Esophagus (tissue), 2 donors: ENCODE measurements around the gene RBM46. TPM values are rescaled to one million over a fixed set of nuclear protein-coding genes. Genes with fewer than 3 reads are reported as not detected.

Experiments used
- H3K27ac ChIP-seq, 2 donors: one replicate each; pipeline ENCODE4 v1.5.1; 2013; ENCODE audit warnings: low read depth in 2 of 2, mild to moderate bottlenecking in 2 of 2, inconsistent platforms in 1 of 2, low read length in 1 of 2, moderate library complexity in 1 of 2
- H3K27me3 ChIP-seq, 2 donors: one replicate each; pipeline ENCODE4 v1.6.1; 2013; ENCODE audit warnings: low read length in 2 of 2, control low read depth in 1 of 2, mild to moderate bottlenecking in 1 of 2; ENCODE audit not compliant: insufficient read depth in 2 of 2, control insufficient read depth in 1 of 2
- H3K36me3 ChIP-seq, 2 donors: one replicate each; pipeline ENCODE4 v1.6.1; 2013; ENCODE audit warnings: low read length in 1 of 2; ENCODE audit not compliant: control insufficient read depth in 2 of 2, insufficient read depth in 2 of 2
- H3K4me1 ChIP-seq, 2 donors: one replicate each; pipeline ENCODE4 v1.6.1; 2013; ENCODE audit warnings: low read length in 1 of 2; ENCODE audit not compliant: control insufficient read depth in 2 of 2, insufficient read depth in 2 of 2
- H3K4me3 ChIP-seq, 2 donors: one replicate each; pipeline ENCODE4 v1.5.1; 2013; ENCODE audit warnings: low read length in 2 of 2, mild to moderate bottlenecking in 2 of 2, low read depth in 1 of 2, moderate library complexity in 1 of 2
- H3K9me3 ChIP-seq, 2 donors: one replicate each; pipeline ENCODE4 v1.6.1; 2013; ENCODE audit warnings: mild to moderate bottlenecking in 2 of 2, low read depth in 1 of 2, low read length in 1 of 2, moderate library complexity in 1 of 2; ENCODE audit not compliant: control insufficient read depth in 2 of 2, insufficient read depth in 1 of 2
- WGBS, 2 donors: extraction: QIAGEN DNeasy Blood & Tissue Kit; methylation state at CpG; one replicate each; pipeline ENCODE4 v1.1.7; 2013; 5-methylcytosine and 5-hydroxymethylcytosine counted together
- polyA plus RNA-seq, 2 donors: library from polyadenylated mRNA; stranded (reverse); fragments of 200-250 nt; gene quantifications; one replicate each; pipeline ENCODE4 v1.2.3, GENCODE V29; 2013
- donor health status: healthy with polysubstance abuse.
- donor health status: Bipolar disorder and iron deficiency.

Gene RBM46, protein sequence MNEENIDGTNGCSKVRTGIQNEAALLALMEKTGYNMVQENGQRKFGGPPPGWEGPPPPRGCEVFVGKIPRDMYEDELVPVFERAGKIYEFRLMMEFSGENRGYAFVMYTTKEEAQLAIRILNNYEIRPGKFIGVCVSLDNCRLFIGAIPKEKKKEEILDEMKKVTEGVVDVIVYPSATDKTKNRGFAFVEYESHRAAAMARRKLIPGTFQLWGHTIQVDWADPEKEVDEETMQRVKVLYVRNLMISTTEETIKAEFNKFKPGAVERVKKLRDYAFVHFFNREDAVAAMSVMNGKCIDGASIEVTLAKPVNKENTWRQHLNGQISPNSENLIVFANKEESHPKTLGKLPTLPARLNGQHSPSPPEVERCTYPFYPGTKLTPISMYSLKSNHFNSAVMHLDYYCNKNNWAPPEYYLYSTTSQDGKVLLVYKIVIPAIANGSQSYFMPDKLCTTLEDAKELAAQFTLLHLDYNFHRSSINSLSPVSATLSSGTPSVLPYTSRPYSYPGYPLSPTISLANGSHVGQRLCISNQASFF
- not detected for polyA plus RNA-seq

DNA sequence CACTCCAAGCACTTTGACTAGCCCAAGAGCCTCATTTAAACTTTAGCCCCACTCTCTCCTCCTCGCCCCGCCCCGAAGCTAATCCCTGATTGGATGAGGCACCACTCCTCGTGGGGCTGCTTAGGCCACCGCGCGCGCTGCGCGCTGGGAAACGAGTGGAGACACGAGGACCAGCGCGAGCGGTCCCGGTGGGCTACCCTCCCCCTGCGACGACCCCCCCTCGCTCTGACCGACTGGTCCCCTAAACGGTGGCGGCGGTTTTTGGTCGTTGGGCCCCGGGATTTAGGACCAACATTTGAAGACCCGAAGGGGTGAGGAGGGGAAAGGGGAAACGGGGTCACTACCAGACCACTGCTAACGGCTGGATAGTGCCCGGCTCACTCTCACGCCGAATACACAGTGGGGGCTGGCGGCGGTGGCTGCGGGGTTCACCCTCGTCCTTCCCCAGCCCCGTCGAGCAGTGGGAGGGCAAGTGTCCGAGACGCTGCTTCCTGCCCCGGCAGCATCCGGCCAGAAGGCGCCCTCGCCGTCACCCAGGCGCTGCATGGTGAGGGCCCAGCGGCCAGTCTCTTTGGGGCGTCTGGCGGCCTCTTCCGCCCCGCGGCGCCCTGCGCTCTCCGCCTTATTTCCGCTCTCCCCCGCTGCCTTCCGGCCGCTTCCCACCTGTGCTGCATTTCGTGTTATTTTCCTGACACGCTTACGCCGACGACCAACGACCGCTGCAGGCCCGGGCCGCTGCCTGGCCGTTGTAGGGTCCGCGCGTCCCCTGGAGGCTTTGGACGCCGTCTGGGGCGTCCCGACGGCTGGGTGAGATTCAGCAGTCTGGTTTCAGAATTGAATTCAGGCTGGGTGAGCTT is at the start of gene RBM46:
Gene RBM46 (plus strand): TSS at position 147 of the 857 bp plus-strand sequence. CDS start 15,481 bp downstream, outside the sequence.
- no peak within 1 kb of the TSS for H3K27ac ChIP-seq
- H3K9me3 ChIP-seq: no peaks in the 10 kb centered on the region
- H3K4me3 ChIP-seq: no peak within 1 kb of the TSS
- H3K27me3 ChIP-seq: no peaks in the 10 kb centered on the region
- 68 to 75% methylated on average over 68 to 76 of the region's 76 CpGs for WGBS, 2 donors
- no peaks in the 10 kb centered on the region for H3K36me3 ChIP-seq
- no peaks in the 10 kb centered on the region for H3K4me1 ChIP-seq

DNA sequence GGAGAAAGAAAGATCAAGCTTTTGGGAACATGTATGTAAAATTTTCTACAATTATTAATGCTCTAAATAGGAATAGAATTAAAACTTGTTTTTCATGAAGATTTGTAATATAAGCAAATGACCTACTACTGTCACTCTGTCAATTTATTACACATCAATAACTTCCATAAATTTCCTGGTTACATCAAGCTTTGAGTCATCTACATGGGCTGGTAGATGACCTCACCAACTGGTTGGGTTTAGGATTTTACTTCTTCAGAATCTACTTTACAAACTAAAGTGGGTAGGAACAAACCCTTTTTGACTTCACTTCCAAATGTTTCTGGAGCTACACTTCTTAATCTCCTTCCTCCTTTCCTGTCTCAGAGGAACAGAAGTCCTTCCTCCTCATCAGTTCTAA is 49.3 kb upstream of the RBM46 start:
- H3K27me3 ChIP-seq: no peaks in the 10 kb centered on the region
- H3K27ac ChIP-seq: no peak overlapping the region
- H3K9me3 ChIP-seq: no peaks in the 10 kb centered on the region

DNA sequence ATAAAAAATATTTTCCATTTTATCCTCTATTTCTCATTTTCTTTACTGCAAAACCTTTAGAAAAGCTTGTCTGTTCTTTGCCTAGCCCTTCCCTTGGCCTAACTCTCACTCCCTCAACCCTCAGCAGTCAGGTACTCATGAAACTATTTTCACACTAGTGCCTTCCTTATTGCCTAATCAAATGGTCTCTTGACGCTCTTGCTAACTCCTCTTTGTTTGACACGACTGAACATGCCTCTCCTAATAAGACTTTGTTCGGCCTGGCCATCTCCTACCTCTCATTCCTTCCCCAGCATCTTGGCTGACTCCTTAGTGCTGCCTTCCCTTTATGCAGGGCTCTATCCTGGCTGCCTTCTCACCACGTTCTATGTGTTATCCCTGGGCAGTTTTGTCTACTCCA is 48.4 kb upstream of the RBM46 start:
- WGBS, 2 donors: 58 to 76% methylated on average over 4 of the region's 4 CpGs
- H3K9me3 ChIP-seq: no peaks in the 10 kb centered on the region
- H3K4me3 ChIP-seq: no peak overlapping the region
- H3K36me3 ChIP-seq: no peaks in the 10 kb centered on the region
- no peak overlapping the region for H3K27ac ChIP-seq
- no peaks in the 10 kb centered on the region for H3K27me3 ChIP-seq
- H3K4me1 ChIP-seq: no peaks in the 10 kb centered on the region

More for the DNA sequence above, 49.3 kb upstream of the RBM46 start:
- Histone ChIP-seq H3K36me3 (no peaks in the 10 kb centered on the region), H3K4me3 (no peak overlapping the region), H3K4me1 (no peaks in the 10 kb centered on the region)

DNA sequence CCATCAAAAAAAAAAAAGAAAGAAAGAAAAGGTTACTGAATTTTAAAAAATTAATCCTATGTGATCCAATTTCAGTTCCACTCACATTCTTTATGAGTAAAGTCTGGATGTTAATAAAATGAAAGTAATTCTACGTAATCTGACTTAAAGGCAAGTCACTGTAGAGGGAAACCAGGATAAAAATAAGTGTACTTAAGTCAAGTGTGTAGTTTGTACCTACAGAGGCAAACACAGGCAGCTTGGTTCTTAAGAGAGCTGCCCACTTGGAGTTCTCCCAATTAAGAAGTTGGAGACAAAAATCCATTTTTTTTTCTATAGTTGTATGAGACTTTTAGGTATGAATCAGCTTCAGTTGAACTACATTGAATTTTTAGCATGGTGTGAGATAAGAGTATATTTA is 44.3 kb upstream of the RBM46 start:
- no peak overlapping the region for H3K4me3 ChIP-seq
- H3K9me3 ChIP-seq: no peaks in the 10 kb centered on the region
- H3K36me3 ChIP-seq: no peaks in the 10 kb centered on the region
- no peaks in the 10 kb centered on the region for H3K4me1 ChIP-seq
- no peak overlapping the region for H3K27ac ChIP-seq
- 66 to 84% methylated on average over 1 of the region's 1 CpG for WGBS, 2 donors
- no peaks in the 10 kb centered on the region for H3K27me3 ChIP-seq

DNA sequence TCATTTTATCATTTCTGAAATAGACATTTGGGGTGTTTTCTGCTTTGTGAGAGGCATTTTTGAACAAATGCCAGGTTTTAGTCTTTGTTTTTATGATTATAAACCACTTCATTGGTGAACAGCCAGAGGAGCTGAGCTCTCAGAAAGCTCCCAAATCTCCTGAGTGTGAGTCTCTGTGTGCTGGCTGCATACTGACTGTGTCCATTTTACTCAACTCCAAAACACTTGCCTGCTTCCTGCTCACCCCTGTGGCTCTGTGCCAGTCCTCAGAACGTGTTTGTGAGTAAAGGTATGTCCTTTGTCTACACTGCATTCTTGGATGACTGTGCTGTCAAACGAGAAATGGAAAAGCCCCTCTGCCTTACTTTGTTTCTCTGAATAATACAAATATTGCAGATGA is 42.6 kb upstream of the RBM46 start:
- Histone ChIP-seq H3K27ac (no peak overlapping the region), H3K36me3 (no peaks in the 10 kb centered on the region), H3K9me3 (no peaks in the 10 kb centered on the region), H3K4me1 (peaks cover 3 to 4% of the 10 kb centered on the region in 2 donors), H3K27me3 (peaks cover 0 to 3% of the 10 kb centered on the region in 2 donors), H3K4me3 (no peak overlapping the region)
- WGBS, 2 donors: 8 to 17% methylated on average over 2 of the region's 2 CpGs

DNA sequence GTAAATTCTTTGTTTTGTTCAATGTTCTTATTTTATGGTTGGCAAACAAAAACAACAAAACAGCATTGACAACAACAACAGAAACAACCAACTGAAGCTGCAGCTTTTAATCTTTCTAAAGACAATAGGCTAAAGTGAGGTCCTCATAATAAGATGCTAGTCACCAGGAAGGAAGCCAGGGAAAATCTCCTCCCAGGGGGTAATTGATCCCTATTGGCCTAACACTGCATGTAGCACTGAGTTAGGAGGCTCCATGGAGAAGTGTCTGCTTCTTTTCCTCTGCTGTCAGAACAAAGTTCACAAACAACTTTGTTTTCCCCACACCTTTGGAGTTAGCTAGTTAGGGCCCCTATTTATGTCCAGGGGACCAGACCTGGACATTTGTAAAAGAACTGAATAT is 42.0 kb upstream of the RBM46 start:
- H3K27me3 ChIP-seq: peaks cover 0 to 7% of the 10 kb centered on the region in 2 donors
- H3K9me3 ChIP-seq: no peaks in the 10 kb centered on the region
- H3K4me1 ChIP-seq: peaks cover 4 to 8% of the 10 kb centered on the region in 2 donors
- H3K36me3 ChIP-seq: no peaks in the 10 kb centered on the region
- H3K27ac ChIP-seq: no peak overlapping the region
- no peak overlapping the region for H3K4me3 ChIP-seq

DNA sequence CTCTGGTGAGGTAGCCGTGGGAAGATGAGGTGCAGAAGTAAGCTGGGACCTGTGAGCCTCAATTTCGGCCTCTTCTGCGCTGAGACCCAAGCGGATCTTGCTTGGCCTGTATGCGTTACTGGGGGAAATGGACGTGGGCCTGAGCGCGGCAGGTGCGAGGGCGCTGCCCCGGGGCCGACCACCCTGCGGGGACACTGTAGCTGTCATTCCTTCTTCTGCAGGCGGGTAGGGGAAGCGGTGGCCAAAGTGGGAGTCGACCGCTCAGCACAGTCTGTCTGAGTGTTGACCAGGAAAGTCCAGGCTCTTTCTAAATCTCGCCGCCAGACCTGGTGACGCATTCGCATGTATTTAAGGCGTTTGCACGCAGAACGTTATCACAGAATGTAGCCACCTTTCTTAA is 40.6 kb upstream of the RBM46 start:
- H3K36me3 ChIP-seq: no peaks in the 10 kb centered on the region
- peaks cover 0 to 12% of the 10 kb centered on the region in 2 donors for H3K27me3 ChIP-seq
- 75 to 76% methylated on average over 24 of the region's 24 CpGs for WGBS, 2 donors
- H3K27ac ChIP-seq: no peak overlapping the region
- H3K4me1 ChIP-seq: peaks cover 4 to 13% of the 10 kb centered on the region in 2 donors
- H3K9me3 ChIP-seq: no peaks in the 10 kb centered on the region
- H3K4me3 ChIP-seq: no peak overlapping the region

DNA sequence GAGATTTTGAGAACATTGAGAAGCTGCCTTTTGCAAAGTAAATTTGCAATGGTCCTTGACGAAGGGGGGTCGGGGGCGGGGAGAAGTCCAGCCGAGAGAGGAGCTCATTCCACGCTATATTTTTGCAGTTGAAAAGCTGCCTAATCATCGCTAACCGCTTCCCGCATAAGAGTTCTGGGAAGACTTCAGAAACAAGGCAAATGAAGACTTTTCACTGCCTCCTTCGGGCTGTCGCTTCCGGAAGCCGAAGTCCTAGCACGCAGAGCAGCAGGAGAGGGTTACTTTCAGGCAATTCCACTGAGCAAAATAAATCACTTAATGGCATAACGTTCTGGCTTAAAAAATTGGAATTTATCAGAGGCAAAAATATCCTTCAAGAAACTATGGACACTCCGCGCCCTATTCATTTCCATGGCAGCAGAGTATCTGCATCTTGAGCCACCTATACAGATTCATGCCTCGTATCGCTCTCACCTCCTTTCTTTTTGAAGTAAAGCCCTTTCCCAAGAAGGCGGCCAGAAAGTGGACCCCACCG is 39.9 kb upstream of the RBM46 start:
- H3K27me3 ChIP-seq: peaks cover 0 to 12% of the 10 kb centered on the region in 2 donors
- 38 to 47% methylated on average over 20 of the region's 20 CpGs for WGBS, 2 donors
- no peak overlapping the region for H3K4me3 ChIP-seq

More for the DNA sequence above, 39.9 kb upstream of the RBM46 start:
- Histone ChIP-seq H3K4me1 (peaks cover 4 to 13% of the 10 kb centered on the region in 2 donors), H3K9me3 (no peaks in the 10 kb centered on the region), H3K27ac (no peak overlapping the region), H3K36me3 (no peaks in the 10 kb centered on the region)
